GM12875 (cell line): ENCODE measurements around the gene LAMTOR1.
"Not testable (repeated sequence)": the region's sequence is repeated elsewhere in the genome, so short reads cannot be mapped to it uniquely, and the experiment has no call there.

Experiments
- H3K4me3 ChIP-seq: one replicate; pipeline ENCODE4 v1.5.1; 2011; ENCODE audit warnings: low read depth, low read length, control low read depth
- CTCF ChIP-seq: IDR thresholded peaks from 2 replicates; pipeline ENCODE4 v1.5.1; 2011; ENCODE audit warnings: low read depth, mild to moderate bottlenecking, control low read depth, inconsistent platforms, low read length, moderate library complexity, borderline replicate concordance; ENCODE audit not compliant: insufficient read depth

LAMTOR1 gene

GRCh38 chr11:72139500-72139899, 36.4 kb upstream of the LAMTOR1 start:
- TF ChIP-seq CTCF: no peak
- H3K4me3 ChIP-seq: no peak overlapping the region

GRCh38 chr11:72138821-72139390, 35.8 kb upstream of the LAMTOR1 start:
- H3K4me3 ChIP-seq: no peak overlapping the region
- no peak for TF ChIP-seq CTCF

- H3K4me3 ChIP-seq: no peak overlapping the region
- no peak for TF ChIP-seq CTCF
Observed at GRCh38 chr11:72136684-72137262, 33.7 kb upstream of the LAMTOR1 start.

- no peak for TF ChIP-seq CTCF
- no peak overlapping the region for H3K4me3 ChIP-seq
Observed at GRCh38 chr11:72135891-72136683, 33.0 kb upstream of the LAMTOR1 start.

GRCh38 chr11:72135473-72135872, 32.4 kb upstream of the LAMTOR1 start, which contains the start of gene FOLR3:
FOLR3 (plus strand) TSS chr11:72135725; CDS start chr11:72135953, 228 bp downstream.
- not testable (repeated sequence) for H3K4me3 ChIP-seq

- TF ChIP-seq CTCF: no peak
- H3K4me3 ChIP-seq: no peak overlapping the region
Observed at GRCh38 chr11:72132646-72133045, 29.5 kb upstream of the LAMTOR1 start.

GRCh38 chr11:72129381-72129780, 26.3 kb upstream of the LAMTOR1 start:
- no peak for TF ChIP-seq CTCF
- H3K4me3 ChIP-seq: no peak overlapping the region
